GM21737 (cell line): ENCODE data around the gene DPP4.
"Not testable (repeated sequence)": the region's sequence is repeated elsewhere in the genome, so short reads cannot be mapped to it uniquely, and the experiment has no call there.

Experiments used
- ATAC-seq: cut with Tn5 transposase; IDR thresholded peaks from one replicate; pipeline ENCODE4 v1.9.1; 2021; ENCODE audit warnings: mild to moderate bottlenecking, moderate library complexity; ENCODE audit not compliant: unreplicated experiment

Gene DPP4

DNA sequence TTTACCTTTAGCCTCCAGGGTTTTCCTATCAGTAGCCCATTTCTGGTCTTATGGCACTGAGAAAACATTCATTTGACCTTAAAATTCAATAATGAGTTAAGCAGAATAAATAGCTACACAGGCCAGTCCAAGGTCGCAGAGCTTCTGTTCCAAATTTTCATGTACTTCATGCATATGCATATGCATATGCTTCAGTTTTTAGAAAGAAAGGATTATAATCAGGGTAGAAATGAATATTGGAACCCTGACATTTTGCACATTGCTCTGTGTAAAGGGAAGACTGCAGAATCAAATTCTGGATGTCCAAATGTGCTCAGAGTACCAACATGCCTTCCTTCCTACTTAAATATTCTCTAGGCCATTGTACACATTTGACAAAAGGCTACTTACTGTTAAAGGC lies 104.9 kb downstream of the DPP4 start:
- ATAC-seq = no peak

GRCh38 chr2:161965994-161966393 lies 108.0 kb downstream of the DPP4 start:
- ATAC-seq = no peak

GRCh38 chr2:161964160-161964559 lies 109.9 kb downstream of the DPP4 start:
- ATAC-seq = no peak

- ATAC-seq = no peak
These were observed 111.9 kb downstream of the DPP4 start for GRCh38 chr2:161962160-161962559.

- no peak for ATAC-seq
These were observed 113.0 kb downstream of the DPP4 start for GRCh38 chr2:161961061-161961460.

DNA sequence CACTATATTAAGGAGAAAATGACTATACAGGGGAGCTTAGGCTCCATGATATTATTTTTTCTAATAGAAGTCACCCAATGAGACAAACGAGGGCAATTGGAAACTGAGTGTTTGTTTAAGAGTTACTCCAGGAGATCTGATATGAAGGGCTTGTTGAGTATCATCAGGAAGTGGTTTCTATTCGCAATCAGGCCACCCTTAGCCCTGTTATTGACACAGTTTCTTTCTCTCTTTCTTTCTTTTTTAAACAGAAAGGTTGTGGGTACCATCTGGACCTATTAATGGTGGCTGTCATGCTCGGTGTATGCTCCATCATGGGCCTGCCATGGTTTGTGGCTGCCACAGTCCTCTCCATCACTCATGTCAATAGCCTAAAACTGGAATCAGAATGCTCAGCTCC lies 117.3 kb downstream of the DPP4 start:
- ATAC-seq = no peak

- ATAC-seq = no peak
These were observed 118.8 kb downstream of the DPP4 start for GRCh38 chr2:161955211-161955610.

- no peak for ATAC-seq
These were observed 119.9 kb downstream of the DPP4 start for GRCh38 chr2:161954103-161954502.

DNA sequence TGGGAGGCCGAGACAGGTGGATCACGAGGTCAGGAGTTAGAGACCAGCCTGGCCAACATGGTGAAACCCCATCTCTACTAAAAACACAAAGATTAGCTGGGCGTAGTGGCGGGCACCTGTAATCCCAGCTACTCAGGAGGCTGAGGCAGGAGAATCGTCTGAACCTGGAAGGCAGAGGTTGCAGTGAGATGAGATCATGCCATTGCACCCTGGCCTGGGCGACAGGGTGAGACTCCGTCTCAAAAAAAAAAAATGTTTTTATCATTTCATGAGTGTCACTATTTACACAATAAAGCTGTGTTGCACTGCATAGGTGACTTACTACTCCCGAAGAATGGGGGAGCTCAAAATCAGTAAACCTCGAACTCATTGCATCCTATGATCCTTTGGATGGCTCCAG lies 120.6 kb downstream of the DPP4 start:
- not testable (repeated sequence) for ATAC-seq

- ATAC-seq = no peak
These were observed 121.2 kb downstream of the DPP4 start for GRCh38 chr2:161952783-161953191.

GRCh38 chr2:161947836-161948235 lies 126.2 kb downstream of the DPP4 start:
- no peak for ATAC-seq

DNA sequence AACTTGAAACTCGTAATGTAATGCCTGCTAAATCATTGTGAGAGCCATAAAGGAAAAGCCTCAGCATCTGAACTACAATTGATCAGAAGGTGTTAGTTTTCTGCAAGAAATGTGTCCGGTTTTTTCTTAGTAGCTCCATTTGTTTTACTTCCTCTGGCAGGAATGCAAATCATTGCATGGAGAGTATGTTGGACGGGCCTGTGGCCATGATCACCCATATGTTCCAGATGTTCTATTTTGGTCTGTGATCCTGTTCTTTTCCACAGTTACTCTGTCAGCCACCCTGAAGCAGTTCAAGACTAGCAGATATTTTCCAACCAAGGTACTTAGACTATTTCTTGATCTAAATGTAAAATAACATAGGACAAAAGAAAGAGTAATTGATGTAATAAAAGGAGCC lies 126.6 kb downstream of the DPP4 start:
- ATAC-seq = no peak

DNA sequence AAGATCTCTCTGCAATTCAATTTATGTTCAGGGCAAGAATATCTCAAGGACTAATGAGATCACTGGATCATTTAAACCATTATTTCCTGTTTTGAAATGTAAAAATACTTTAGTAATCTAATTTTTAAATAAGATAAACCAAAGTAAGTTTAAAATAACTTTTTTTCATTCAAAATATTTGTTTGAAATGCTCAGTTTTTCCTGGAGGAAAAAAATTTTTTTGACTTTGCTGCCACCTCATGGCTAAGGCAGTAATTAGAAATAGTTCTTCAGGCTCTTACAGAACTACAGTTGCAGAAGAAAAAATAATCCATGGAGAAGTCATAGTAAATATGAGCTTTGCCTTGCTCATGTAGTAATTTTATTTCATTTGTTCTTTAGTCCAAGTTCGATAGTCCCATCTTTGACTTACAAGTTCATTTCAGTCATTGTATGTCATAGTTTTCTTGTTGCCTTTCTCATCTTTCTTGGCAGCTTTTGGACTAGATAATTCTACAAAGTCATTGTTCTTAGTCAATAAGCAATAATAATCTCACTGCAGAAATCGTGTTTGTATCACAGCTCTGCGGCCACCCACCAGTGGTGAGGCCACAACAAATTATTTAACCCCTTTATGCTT lies 127.4 kb downstream of the DPP4 start:
- ATAC-seq = no peak

GRCh38 chr2:161943011-161943410 lies 131.0 kb downstream of the DPP4 start:
- ATAC-seq = no peak
